Activated CD8-positive, alpha-beta memory T cell treated with anti-CD3 and anti-CD28 coated beads for 1 hour (primary cell): Measurements from ENCODE around the gene ALG3.
A peak's percentile ranks its signal among the peaks of the same experiment; 100 is the strongest.

Experiments
- DNase-seq, 2 donors: peaks; one replicate each; pipeline ENCODE4 v3.0.0-alpha.2; 2020; ENCODE audit warnings: low read depth in 1 of 2; ENCODE audit errors: extremely low read depth in 1 of 2

The ALG3 gene

DNA sequence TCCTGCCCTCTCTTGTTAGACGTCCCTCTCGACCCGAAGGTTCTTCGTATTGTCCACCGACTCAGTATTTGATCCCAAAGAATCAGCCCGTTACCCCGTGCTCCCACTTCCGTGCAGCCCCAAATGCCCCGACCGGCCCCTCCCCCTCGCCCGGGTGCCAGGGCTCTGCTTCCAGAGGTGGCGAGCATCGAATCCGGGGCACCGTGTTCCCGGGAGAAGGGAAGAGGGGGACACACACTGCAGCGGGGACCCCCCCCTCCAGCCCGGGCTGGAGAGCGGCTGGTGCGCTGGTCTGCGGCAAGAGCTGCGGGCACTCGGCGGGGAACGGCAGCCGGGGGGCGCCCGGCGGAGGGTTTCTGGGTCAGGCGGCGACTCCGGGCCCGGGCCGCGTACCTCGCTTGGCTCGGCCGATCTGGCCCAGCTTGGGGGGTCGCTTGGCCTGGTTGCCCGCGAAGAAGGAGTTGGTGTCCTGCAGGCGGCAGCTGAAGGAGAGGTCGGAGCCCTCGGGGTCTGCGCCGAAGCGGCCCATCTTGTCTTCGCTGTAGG lies 12.0 kb upstream of the ALG3 start:
- DNase-seq: no peak

DNA sequence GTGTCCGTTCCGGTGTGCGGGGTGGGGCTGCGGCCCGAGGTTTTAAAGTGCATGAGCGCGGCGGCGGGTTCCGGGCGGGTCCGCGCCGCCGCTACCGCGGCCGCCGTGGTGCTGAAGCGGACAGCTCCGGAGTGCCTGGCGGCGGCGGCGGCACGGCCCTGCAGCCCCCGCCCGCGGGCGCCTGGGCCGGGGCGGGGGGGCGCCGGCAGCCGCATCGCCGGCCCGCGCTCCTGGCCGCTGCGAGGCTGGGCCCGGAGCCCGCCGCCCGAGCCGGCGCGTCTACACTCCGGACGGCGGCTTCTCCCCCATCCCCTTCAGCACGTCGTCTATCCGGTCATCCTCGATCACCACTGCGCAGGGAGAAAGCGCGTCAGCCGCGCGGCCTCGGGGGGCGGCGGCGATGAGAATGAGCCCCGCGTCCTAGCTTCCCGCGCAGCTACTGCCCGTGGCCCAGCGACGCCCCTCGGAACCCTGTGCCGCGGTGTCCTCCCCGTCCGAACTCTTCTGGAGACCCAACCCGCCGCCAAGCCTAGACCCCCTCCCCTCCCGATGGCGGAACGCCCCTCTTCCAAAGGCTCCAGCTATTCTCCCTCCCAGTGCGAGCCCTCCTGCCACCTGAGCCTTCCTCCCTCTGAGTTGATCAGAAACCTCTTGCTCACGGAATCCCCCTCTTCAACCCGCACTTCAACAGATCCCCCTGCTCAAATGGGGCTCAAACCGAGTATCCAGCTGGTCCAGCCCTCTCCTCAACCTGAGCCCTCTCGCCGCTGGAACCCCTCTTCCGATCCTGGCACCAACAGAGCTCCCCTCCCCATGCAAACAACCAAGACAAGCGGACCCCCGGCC lies 11.3 kb upstream of the ALG3 start:
- DNase-seq: no peak

DNA sequence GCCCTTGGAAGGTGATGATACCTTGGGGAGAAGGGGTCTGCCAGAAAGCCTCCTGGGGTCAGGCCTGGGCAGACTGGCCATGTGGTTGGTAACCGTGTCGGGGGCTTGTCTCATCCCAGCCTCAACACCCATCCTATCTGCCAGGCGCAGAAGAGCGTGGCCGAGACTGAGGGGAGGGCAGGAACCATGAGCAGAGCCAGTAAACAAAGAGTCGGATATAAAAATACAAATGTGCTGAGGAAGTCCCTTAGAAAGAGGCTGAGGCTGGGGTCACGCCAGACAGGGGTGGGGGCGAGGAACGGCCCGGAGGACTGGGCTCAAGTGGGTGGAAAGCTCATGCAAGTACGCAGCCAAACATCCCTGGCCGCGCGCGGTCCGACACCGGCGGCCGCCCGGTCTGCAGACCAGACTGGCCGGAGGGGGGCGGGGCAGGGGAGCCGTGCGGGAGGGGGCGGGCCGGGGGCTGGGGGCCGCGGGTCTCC lies 10.7 kb upstream of the ALG3 start:
- DNase-seq: no peak

DNA sequence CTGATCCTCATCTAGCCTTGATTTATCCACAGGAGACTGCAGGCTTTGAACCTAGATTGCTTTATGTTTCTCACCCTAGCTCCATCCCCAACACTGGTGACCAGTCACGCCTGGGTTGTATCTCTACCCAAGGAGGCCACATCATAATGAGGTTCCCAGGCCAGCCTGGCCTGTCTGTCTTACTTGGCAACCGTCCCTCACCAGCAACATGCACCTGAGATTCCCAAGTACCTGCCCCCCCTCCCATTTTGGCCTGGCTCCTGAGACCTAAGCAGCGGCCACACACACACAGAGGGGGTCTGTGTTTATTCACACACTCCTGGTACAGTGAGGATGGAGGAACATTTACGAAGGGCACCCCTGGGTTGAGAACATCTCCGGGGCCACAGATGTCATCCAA lies 10.2 kb upstream of the ALG3 start:
- DNase-seq: no peak

DNA sequence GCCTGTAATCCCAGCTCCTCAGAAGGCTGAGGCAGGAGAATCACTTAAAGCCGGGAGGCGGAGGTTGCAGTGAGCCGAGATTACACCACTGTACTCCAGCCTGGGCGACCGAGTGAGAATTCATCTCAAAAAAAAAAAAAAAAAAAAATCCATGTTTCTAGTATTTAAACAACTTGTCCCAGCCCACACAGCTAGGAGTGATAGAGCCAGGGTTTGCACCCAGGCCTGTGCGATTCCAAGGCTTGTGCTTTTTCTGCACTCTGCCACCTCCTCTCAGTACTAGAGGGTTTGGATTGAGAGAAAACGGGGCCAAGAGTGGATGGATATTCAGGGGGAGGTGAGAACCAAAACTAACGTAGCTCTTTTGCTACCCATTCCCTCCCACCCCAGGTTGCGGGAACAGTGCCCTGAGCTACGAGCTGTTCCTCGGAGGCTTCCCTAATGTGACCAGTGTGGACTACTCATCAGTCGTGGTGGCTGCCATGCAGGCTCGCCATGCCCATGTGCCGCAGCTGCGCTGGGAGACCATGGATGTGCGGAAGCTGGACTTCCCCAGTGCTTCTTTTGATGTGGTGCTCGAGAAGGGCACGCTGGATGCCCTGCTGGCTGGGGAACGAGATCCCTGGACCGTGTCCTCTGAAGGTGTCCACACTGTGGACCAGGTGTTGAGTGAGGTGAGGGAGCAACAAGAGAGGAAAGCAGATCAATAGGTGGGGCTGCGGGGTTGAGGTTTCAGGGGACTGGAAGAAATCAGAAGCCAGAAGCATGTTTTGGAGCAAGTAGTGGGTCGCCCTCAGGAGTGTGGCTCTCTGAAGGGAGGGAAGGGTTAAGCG lies 8.5 kb upstream of the ALG3 start:
- no peak for DNase-seq

DNA sequence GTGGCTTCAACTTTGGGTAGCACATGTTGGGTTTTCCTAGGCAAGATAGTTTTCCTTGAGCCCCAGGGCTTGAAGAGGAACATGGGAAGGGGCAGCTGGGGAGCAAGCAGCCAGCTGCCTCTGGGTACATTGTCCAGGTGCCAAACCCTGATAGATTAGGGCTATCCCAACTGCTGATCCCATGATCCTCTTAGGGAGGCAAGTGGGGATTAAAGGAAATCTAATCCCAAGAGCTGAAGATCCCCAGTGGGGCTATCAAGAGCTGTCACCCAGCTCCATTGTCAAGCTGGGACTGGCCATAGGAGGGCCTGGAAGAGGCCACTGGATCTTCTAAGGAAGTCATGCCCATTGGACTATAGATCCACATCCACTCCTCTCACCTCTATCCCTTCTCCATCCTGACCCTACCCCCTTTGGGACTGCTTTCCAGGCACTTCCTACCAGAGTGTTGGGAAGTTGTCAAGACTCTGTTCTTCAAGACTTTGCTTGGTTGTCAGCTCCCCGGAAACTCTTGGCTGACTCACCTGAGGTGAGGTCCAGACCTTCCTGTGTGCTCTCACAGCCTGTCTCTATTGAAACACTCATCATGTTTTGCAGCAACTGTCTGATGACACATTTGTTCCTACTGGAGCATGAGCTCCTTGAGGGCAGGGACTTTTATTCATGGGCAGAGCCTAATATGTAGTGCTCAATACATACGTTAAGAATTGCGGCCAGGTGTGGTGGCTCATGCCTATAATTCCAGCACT lies 6.7 kb upstream of the ALG3 start:
- DNase-seq: no peak

DNA sequence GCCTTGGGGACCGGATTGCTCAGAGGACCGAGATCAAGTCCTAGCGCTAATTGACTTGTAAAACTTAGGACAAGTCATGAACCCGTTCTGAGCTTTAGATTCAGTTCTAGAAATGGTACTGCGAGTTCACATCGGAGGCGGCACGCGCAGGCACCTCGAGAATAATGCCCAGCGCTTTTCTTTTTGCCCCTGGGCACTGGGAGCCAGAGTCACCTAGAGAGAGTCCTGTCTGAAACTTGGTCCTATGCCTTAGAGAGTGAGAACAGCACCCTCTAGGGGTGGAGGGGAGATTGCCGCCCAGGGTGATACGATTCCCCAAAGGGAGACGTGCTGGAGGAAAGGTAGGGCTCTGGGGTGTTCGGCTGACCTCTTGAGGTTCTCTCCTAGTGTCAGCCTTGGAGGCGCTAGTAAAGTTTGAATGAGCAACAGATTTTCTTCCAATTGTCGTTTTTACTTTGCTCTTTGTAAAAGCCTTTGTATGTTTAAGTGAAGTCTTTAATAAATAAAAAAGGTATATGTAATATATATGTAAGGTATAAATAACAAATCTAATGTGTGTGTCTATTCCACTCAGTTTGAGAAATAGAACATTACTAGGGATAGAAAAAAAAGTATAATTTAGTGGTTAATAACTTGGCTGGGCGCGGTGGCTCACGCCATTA lies 1.5 kb upstream of the ALG3 start:
- peak; percentile 72 to 80 for DNase-seq

DNA sequence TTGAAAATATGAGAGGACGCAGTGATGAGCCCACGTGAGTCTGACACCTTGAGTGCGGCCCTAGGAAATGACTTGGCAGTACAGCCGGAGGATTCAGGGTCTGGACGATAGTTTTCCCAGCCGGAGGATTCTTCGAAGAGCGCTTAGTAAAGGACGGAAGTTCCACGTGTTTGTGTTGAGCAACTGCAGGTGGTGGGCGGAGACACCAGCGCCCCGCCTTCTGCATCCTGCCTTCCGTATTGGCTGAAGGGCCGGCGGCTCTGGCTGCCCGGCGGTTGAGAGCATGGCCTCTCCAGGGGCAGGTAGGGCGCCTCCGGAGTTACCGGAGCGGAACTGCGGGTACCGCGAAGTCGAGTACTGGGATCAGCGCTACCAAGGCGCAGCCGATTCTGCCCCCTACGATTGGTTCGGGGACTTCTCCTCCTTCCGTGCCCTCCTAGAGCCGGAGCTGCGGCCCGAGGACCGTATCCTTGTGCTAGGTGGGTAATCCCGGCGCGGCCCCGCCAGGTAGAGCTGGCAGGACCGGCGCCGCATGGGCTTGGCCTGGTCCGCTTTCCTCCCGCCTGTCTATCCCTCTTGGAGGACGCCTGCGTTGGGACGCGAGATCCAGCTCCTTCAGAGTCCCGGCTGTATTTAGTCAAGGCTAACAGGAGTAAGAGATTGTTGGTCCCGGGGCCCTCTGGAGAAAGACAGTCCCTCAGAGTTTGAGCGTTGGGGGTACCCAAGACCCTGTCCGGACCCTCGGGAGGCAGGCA lies 827 bp upstream of the ALG3 start, which contains the start of gene EEF1AKMT4:
Gene EEF1AKMT4, plus strand, starts transcription at position 261 of the 755 bp plus-strand sequence. Its CDS starts 23 bp downstream, at position 284.
- DNase-seq: peak; percentile 88 to 90

DNA sequence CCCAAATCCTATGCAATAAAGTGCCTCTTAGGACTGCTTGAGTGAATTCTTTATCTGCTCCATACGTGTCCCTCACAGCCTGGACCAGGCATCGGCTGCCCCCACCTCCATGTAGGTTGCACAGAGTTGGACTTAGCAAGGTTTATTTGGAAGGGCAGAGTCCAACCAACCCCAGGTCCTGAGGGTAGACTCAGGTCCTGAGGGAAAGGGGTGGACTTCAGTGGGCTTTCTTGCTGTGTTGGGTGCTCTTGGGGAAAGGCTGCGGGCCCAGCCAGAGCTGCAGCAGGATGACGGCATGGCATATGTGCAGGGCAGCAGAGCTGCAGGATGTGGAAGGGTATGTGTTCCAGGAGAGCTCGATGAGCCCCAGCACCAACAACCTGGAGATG lies 6.5 kb downstream of the ALG3 start:
- no peak for DNase-seq

DNA sequence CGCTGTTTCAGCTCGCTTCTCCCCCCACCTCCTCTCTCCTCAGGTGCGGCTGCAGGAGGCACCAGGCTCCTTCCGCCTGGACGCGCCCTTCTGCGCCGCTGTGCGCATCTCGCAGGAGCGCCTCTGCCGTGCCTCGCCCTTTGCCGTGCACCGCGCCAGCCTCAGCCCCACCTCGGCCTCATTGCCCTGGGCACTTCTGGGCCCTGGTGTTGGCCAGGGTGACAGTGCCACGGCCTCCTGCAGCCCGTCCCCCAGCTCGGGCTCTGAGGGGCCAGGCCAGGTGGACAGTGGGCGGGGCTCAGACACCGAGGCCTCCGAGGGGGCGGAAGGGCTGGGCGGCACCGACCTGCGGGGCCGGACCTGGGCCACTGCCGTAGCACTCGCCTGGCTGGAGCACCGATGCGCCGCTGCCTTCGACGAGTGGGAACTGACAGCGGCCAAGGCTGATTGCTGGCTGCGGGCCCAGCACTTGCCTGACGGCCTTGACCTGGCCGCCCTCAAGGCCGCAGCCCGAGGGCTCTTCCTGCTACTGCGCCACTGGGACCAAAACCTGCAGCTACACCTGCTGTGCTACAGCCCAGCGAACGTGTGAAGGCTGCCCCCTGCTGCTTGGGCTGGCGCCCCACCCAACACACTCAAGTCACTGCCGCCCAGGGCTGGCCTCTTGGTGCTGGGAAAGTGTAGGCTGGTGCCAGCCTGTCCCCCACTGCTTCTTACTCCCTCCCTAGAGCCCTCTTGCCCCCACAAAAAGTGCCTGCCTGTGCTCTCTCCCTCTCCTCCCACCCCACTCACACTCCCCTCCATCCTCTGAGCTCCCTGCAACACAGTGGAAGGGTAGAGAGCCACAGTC lies 7.1 kb downstream of the ALG3 start:
- DNase-seq: no peak

DNA sequence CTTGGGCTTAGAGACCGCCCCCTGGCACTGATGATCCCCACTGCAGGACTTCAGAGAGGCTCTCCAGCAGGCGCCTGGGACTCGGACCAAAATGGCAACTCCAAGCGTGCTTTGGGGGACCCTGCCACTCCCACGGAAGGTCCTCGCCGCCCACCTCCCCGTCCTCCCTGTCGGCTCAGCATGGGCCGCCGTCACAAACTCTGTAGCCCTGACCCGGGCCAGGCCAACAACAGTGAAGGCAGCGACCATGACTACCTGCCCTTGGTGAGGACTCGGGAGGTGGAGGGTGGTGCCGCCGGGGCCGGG lies 7.7 kb downstream of the ALG3 start:
- DNase-seq: no peak

DNA sequence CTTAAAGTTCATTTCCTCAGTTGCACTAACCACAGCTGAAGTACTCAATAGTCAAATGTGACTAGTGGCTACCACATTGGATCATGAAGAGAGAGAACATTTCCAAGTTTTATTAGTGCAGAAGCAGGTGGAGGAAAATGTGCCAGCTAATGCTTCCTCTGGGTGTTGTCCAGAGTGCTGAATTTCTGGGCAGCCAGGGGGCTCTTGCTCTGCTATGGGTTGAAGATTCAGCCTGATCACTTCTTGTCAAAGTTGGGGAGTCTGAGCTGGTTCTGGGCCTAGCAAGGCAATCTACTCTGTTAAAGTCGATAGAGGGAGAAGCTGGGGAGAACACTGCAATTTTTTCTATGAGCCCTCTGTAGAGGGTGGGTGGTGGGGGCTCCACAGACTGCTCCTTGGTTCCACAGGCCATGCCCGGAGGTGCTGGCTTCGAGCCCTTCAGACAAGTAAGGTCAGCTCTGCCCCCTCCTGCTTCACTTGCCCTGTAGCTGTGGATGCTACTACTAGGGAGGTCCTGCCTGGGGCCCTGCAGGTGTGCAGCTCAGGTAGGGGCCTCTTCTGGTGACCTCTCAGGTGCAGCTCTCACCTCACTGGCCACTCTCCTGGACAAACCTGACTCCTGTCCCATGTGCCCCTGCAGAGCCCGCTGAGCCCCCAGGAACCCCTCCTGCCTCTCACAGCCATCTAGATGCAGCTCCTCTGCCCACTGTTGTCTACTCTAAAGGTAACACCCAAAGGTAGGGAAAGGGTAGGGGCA lies 8.2 kb downstream of the ALG3 start:
- no peak for DNase-seq

DNA sequence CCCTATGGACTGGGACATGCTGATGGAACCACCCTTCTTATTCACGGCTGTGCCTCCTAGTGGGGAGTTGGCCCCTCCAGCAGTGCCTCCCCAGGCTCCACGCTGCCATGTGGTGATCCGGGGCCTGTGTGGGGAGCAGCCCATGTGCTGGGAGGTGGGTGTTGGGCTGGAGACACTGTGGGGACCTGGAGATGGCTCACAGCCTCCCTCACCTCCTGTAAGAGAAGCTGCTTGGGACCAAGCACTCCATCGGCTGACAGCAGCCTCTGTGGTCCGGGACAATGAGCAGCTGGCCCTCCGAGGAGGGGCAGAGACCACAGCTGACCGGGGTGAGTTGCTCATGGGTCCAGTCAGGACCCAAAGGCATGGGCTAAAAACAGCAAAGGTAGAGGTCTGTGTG lies 9.1 kb downstream of the ALG3 start:
- DNase-seq: no peak

DNA sequence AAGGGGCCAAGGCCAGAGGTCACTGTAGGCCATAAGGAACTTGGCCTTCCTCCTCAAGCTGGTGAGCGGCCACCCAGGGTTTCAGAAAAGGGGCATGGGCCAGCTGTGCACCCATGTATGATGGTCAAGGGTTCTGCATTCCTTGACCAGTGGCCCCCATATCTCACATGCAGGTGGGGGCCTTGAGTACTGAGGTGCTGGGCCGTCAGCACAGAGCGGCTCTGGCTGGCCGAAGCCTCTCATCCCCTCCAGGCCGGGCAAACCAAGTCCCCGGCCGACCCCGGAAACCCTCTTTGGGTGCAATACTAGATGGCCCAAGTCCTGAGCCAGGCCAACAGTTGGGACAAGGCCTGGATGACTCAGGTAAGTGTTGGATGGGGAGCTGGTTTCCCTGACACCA lies 9.5 kb downstream of the ALG3 start:
- no peak for DNase-seq

DNA sequence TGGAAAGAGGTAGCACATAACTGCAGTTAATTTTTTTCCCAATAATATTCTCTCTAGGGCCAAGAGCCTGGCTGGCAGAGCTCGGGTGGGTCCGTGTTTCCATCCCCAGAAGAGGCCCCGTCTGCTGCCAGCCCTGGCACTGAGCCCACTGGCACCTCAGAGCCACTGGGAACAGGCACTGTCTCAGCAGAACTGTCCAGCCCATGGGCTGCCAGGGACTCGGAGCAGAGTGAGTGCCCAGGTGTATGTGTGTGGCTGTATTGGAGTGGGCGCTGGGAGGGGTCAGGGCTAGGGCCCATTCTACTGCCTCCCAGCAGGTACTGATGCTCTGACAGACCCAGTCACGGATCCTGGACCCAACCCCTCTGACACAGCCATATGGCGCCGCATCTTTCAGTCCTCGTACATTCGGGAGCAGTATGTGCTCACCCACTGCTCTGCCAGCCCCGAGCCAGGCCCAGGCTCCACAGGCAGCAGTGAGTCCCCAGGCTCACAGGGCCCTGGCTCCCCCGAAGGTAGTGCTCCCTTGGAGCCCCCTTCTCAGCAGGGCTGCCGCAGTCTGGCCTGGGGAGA lies 10.4 kb downstream of the ALG3 start:
- DNase-seq: no peak

DNA sequence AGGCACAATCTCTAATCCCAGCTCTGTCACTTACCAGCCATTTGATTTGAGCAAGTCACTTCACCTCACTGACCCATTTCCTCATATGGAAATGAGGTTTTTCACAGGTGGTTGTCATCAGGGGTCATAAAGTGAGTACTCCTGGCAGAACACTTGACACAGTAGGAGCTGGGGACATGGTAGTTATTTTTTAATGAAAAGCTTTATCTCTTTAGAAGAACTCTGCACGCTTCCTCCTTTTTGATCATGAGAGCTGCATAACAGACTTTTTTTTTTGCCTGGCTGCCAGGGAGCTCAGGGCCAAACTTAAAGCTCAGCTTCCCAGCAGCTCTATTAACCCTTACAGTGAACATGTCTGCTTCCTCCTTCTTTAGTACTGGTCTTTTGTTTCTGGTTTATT lies 11.0 kb downstream of the ALG3 start:
- DNase-seq: no peak

DNA sequence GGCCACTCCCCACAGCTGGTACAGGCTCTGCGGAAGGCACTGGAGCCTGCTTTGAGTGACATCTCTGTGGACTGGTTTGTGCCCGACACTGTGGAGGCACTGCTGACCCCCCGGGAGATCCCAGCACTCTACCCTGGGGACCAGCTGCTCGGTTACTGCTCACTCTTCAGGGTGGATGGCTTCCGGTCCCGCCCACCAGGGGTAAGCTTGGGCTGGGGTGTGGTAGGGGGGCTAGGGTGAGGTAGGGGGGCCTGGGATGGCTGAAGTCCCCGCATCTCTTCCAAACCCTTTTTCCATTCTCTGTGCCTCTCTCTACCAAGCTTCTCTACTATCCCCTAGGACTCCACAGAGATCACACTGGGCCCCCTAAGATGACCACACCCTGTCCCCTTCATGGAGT lies 11.6 kb downstream of the ALG3 start:
- no peak for DNase-seq

DNA sequence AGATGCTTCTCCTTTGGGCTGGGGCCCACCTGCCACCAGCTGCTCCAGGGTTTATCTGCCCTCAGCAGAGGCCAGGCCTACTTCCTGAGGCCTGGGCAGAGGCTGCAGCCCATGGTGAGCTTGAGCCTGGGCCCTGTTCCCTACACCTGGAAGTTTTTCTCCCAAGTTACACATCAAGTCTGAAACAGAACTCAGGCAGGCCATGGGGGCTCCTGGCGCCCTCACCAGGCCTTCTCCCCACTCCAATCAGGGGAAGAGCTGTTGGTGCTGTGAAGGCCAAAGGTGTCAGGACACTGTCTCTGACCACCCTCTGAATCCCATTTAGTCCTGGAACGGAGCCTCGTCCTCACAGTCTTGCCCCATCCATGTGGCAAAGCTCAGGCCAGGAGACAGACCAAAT lies 12.1 kb downstream of the ALG3 start:
- DNase-seq: no peak
